MM.1S (cell line): ENCODE data around the gene MMP7.

Experiments used
- CTCF ChIP-seq: fragments of 300-600 bp; sonication (generic); IDR thresholded peaks from 2 replicates; pipeline ENCODE4 v1.5.1; 2016; ENCODE audit warnings: antibody characterized with exemption, low read length, mixed read lengths
- EZH2 ChIP-seq: fragments of 300-600 bp; sonication (generic); optimal IDR thresholded peaks from 2 replicates; pipeline ENCODE3; 2017; ENCODE audit warnings: low read depth, mild to moderate bottlenecking, antibody characterized with exemption, low read length, mixed read lengths
- EZH2phosphoT487 ChIP-seq: fragments of 300-600 bp; sonication (generic); IDR thresholded peaks from 2 replicates; pipeline ENCODE4 v1.6.1; 2018; ENCODE audit warnings: antibody characterized with exemption, low read length

GRCh38 chr11:102539567-102539966 lies 9.0 kb upstream of the MMP7 start:
- TF ChIP-seq CTCF (no peak), EZH2phosphoT487 (no peak), EZH2 (no peak)
